SK-N-SH treated with all-trans-retinoic acid at 6 μM for 48 hours (cell line): ENCODE results near the gene MACROD1.

Source experiments
- ATAC-seq: fragments of 200-7000 bp; cut with Tn5 transposase; 3 replicates; pipeline ENCODE4 v1.9.1; 2020; ENCODE audit warnings: mild to moderate bottlenecking, moderate library complexity
- ARNTL ChIP-seq: fragments of 450-650 bp; formaldehyde crosslinking; IDR thresholded peaks from 2 replicates; pipeline ENCODE4 v1.5.0; 2020; ENCODE audit warnings: low read depth, mild to moderate bottlenecking, moderate library complexity, borderline replicate concordance
- BACH2 ChIP-seq: fragments of 250-450 bp; sonication (Bioruptor Pico); IDR thresholded peaks from 2 replicates; pipeline ENCODE4 v1.9.0; 2021; ENCODE audit warnings: mild to moderate bottlenecking, borderline replicate concordance
- CREB5 ChIP-seq: fragments of 250-450 bp; sonication (Bioruptor Pico); IDR thresholded peaks from 2 replicates; pipeline ENCODE4 v1.5.1; 2020; ENCODE audit warnings: low read depth, mild to moderate bottlenecking, moderate library complexity
- CSDC2 ChIP-seq: fragments of 250-450 bp; sonication (Bioruptor Pico); IDR thresholded peaks from 2 replicates; pipeline ENCODE4 v1.5.0; 2020; ENCODE audit warnings: mild to moderate bottlenecking, moderate library complexity
- ESRRG ChIP-seq: fragments of 250-450 bp; sonication (Bioruptor Pico); IDR thresholded peaks from 2 replicates; pipeline ENCODE4 v1.6.1; 2021; ENCODE audit warnings: mild to moderate bottlenecking
- GLIS3 ChIP-seq: fragments of 250-450 bp; sonication (Bioruptor Pico); IDR thresholded peaks from 2 replicates; pipeline ENCODE4 v1.5.0; 2020; ENCODE audit warnings: mild to moderate bottlenecking, moderate library complexity
- ISL1 ChIP-seq: fragments of 250-450 bp; sonication (Bioruptor Pico); IDR thresholded peaks from 2 replicates; pipeline ENCODE4 v2.1.2; 2022; ENCODE audit warnings: mild to moderate bottlenecking, moderate library complexity
- OSR1 ChIP-seq: fragments of 250-450 bp; sonication (Bioruptor Pico); IDR thresholded peaks from 2 replicates; pipeline ENCODE4 v1.8.0; 2022; ENCODE audit warnings: moderate library complexity, mild to moderate bottlenecking, inconsistent platforms
- PPARA ChIP-seq: fragments of 250-450 bp; sonication (Bioruptor Pico); IDR thresholded peaks from 2 replicates; pipeline ENCODE4 v1.5.0; 2020; ENCODE audit warnings: mild to moderate bottlenecking, borderline replicate concordance
- RARB ChIP-seq: fragments of 250-450 bp; sonication (Bioruptor Pico); IDR thresholded peaks from 2 replicates; pipeline ENCODE4 v1.8.0; 2021; ENCODE audit warnings: mild to moderate bottlenecking, moderate library complexity
- SNAI2 ChIP-seq: fragments of 250-450 bp; sonication (Bioruptor Pico); IDR thresholded peaks from 2 replicates; pipeline ENCODE4 v1.5.0; 2020; ENCODE audit warnings: mild to moderate bottlenecking, moderate library complexity
- TCF4 ChIP-seq: fragments of 250-450 bp; sonication (Bioruptor Pico); IDR thresholded peaks from 2 replicates; pipeline ENCODE4 v1.8.0; 2021; ENCODE audit warnings: mild to moderate bottlenecking, moderate library complexity, borderline replicate concordance
- TOX ChIP-seq: fragments of 250-450 bp; sonication (Bioruptor Pico); IDR thresholded peaks from 2 replicates; pipeline ENCODE4 v1.8.0; 2021; ENCODE audit warnings: mild to moderate bottlenecking, moderate library complexity, borderline replicate concordance
- TSHZ2 ChIP-seq: fragments of 250-450 bp; sonication (Bioruptor Pico); IDR thresholded peaks from 2 replicates; pipeline ENCODE4 v1.5.0; 2020; ENCODE audit warnings: mild to moderate bottlenecking, moderate library complexity
- ZC3H10 ChIP-seq: fragments of 250-450 bp; sonication (Bioruptor Pico); IDR thresholded peaks from 2 replicates; pipeline ENCODE4 v1.5.1; 2021; ENCODE audit warnings: mild to moderate bottlenecking, moderate library complexity
- ZFP3 ChIP-seq: fragments of 250-450 bp; sonication (Bioruptor Pico); IDR thresholded peaks from 2 replicates; pipeline ENCODE4 v1.5.0; 2020; ENCODE audit warnings: mild to moderate bottlenecking, moderate library complexity
- ZFP30 ChIP-seq: fragments of 450-650 bp; formaldehyde crosslinking; IDR thresholded peaks from 2 replicates; pipeline ENCODE4 v1.5.0; 2022; ENCODE audit warnings: mild to moderate bottlenecking, moderate library complexity
- ZNF70 ChIP-seq: fragments of 450-650 bp; formaldehyde crosslinking; IDR thresholded peaks from 2 replicates; pipeline ENCODE4 v1.5.0; 2020; ENCODE audit warnings: mild to moderate bottlenecking, moderate library complexity
- ZNF8 ChIP-seq: fragments of 450-650 bp; formaldehyde crosslinking; IDR thresholded peaks from 2 replicates; pipeline ENCODE4 v1.5.0; 2020; ENCODE audit warnings: mild to moderate bottlenecking, moderate library complexity
- TF ChIP-seq, protein P1 (sequence below): fragments of 250-450 bp; sonication (Bioruptor Pico); IDR thresholded peaks from 2 replicates; pipeline ENCODE4 v1.5.1; 2021; ENCODE audit warnings: mild to moderate bottlenecking, moderate library complexity
- TF ChIP-seq, protein P2 (sequence below): fragments of 250-450 bp; sonication (Bioruptor Pico); IDR thresholded peaks from 2 replicates; pipeline ENCODE4 v1.8.0; 2020; ENCODE audit warnings: mild to moderate bottlenecking, moderate library complexity, borderline replicate concordance
- TF ChIP-seq, protein P3 (sequence below): fragments of 250-450 bp; sonication (Bioruptor Pico); IDR thresholded peaks from 2 replicates; pipeline ENCODE4 v1.8.0; 2021; ENCODE audit warnings: low read depth, mild to moderate bottlenecking, moderate library complexity, borderline replicate concordance

Gene MACROD1

GRCh38 chr11:64011371-64011770 is 154.5 kb downstream of the MACROD1 start:
- no peak for ATAC-seq
- TF ChIP-seq TSHZ2 (CRISPR knock-in tag), result no peak
- no peak for TF ChIP-seq ZNF70 (CRISPR knock-in tag)
- TF ChIP-seq ZFP3 (CRISPR knock-in tag), result no peak
- TF ChIP-seq BACH2 (CRISPR knock-in tag), result no peak
- no peak for TF ChIP-seq GLIS3
- no peak for TF ChIP-seq PPARA
- TF ChIP-seq OSR1 (CRISPR knock-in tag), result no peak

DNA sequence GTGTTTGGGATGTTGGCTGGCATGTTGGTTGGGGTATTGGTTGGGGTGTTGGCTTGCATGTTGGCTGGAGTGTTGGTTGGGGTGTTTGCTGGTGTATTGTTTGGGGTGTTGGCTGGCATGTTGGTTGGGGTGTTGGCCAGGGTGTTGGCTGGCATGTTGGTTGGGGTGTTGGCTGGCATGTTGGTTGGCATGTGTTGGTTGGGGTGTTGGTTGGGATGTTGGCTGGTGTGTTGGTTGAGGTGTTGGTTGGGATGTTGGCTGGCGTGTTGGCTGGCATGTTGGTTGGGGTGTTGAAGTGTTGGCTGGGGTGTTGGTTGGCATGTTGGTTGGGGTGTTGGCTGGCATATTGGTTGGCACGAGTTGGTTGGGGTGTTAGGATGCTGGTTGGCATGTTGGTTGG is 155.1 kb downstream of the MACROD1 start:
- ATAC-seq, result no peak

GRCh38 chr11:64009710-64010109 is 156.2 kb downstream of the MACROD1 start:
- no peak for ATAC-seq
- no peak for TF ChIP-seq ARNTL (CRISPR knock-in tag)
- no peak for TF ChIP-seq CSDC2
- TF ChIP-seq, protein P1, sequence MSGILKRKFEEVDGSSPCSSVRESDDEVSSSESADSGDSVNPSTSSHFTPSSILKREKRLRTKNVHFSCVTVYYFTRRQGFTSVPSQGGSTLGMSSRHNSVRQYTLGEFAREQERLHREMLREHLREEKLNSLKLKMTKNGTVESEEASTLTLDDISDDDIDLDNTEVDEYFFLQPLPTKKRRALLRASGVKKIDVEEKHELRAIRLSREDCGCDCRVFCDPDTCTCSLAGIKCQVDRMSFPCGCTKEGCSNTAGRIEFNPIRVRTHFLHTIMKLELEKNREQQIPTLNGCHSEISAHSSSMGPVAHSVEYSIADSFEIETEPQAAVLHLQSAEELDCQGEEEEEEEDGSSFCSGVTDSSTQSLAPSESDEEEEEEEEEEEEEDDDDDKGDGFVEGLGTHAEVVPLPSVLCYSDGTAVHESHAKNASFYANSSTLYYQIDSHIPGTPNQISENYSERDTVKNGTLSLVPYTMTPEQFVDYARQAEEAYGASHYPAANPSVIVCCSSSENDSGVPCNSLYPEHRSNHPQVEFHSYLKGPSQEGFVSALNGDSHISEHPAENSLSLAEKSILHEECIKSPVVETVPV (CRISPR knock-in tag), result no peak
- TF ChIP-seq, protein P2, sequence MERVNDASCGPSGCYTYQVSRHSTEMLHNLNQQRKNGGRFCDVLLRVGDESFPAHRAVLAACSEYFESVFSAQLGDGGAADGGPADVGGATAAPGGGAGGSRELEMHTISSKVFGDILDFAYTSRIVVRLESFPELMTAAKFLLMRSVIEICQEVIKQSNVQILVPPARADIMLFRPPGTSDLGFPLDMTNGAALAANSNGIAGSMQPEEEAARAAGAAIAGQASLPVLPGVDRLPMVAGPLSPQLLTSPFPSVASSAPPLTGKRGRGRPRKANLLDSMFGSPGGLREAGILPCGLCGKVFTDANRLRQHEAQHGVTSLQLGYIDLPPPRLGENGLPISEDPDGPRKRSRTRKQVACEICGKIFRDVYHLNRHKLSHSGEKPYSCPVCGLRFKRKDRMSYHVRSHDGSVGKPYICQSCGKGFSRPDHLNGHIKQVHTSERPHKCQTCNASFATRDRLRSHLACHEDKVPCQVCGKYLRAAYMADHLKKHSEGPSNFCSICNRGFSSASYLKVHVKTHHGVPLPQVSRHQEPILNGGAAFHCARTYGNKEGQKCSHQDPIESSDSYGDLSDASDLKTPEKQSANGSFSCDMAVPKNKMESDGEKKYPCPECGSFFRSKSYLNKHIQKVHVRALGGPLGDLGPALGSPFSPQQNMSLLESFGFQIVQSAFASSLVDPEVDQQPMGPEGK (CRISPR knock-in tag), result no peak
- no peak for TF ChIP-seq TCF4 (CRISPR knock-in tag)
- no peak for TF ChIP-seq ZFP3 (CRISPR knock-in tag)
- no peak for TF ChIP-seq PPARA
- TF ChIP-seq ZNF70 (CRISPR knock-in tag), result no peak
- TF ChIP-seq CREB5 (CRISPR knock-in tag), result no peak
- no peak for TF ChIP-seq OSR1 (CRISPR knock-in tag)

More for the DNA sequence above, 155.1 kb downstream of the MACROD1 start:
- TF ChIP-seq ARNTL (CRISPR knock-in tag), result no peak
- no peak for TF ChIP-seq RARB
- no peak for TF ChIP-seq ZNF70 (CRISPR knock-in tag)
- TF ChIP-seq ZNF8 (CRISPR knock-in tag), result no peak
- TF ChIP-seq PPARA, result no peak
- no peak for TF ChIP-seq ZFP30
- TF ChIP-seq CSDC2, result no peak
- no peak for TF ChIP-seq ESRRG (CRISPR knock-in tag)
- TF ChIP-seq OSR1 (CRISPR knock-in tag), result no peak
- no peak for TF ChIP-seq GLIS3
- no peak for TF ChIP-seq SNAI2 (CRISPR knock-in tag)
- TF ChIP-seq, protein P1 (CRISPR knock-in tag), result no peak
- no peak for TF ChIP-seq ISL1
- TF ChIP-seq CREB5 (CRISPR knock-in tag), result no peak
- TF ChIP-seq, protein P3, sequence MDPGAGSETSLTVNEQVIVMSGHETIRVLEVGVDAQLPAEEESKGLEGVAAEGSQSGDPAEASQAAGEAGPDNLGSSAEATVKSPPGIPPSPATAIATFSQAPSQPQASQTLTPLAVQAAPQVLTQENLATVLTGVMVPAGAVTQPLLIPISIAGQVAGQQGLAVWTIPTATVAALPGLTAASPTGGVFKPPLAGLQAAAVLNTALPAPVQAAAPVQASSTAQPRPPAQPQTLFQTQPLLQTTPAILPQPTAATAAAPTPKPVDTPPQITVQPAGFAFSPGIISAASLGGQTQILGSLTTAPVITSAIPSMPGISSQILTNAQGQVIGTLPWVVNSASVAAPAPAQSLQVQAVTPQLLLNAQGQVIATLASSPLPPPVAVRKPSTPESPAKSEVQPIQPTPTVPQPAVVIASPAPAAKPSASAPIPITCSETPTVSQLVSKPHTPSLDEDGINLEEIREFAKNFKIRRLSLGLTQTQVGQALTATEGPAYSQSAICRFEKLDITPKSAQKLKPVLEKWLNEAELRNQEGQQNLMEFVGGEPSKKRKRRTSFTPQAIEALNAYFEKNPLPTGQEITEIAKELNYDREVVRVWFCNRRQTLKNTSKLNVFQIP, result no peak
- TF ChIP-seq TCF4 (CRISPR knock-in tag), result no peak
- TF ChIP-seq BACH2 (CRISPR knock-in tag), result no peak
- TF ChIP-seq, protein P2 (CRISPR knock-in tag), result no peak
- no peak for TF ChIP-seq TOX
- TF ChIP-seq ZC3H10 (CRISPR knock-in tag), result no peak
- TF ChIP-seq, all 23 proteins: peak for 0
